ENCODE measurements around the gene CD300LD. TPM values are rescaled to one million over a fixed set of nuclear protein-coding genes. Genes with fewer than 3 reads are reported as not detected.

The CD300LD gene
- total RNA-seq, result not detected

- H3K36me3 ChIP-seq, result no peaks in the 10 kb centered on the region
- ATAC-seq (ENCODE audit: low FRiP score in 2 of 2) (peak; percentile 24 to 34), DNase-seq (no peak)
- peaks cover 0 to 7% (median 0%) of the 10 kb centered on the region in 4 donors for H3K4me1 ChIP-seq
- no peak for TF ChIP-seq CTCF (IDR thresholded peaks at IDR 0.05)
- TF ChIP-seq POLR2AphosphoS5 (IDR thresholded peaks at IDR 0.05), result no peak
- no peak for TF ChIP-seq EP300 (IDR thresholded peaks at IDR 0.05)
- no peak for TF ChIP-seq POLR2A (IDR thresholded peaks at IDR 0.05)
- no peak within 1 kb of the TSS for H3K4me3 ChIP-seq
- 67 to 71% methylated on average over 14 of the region's 14 CpGs for WGBS, 2 donors
- H3K27ac ChIP-seq, result no peak within 1 kb of the TSS
- no peaks in the 10 kb centered on the region for H3K9me3 ChIP-seq
- H3K27me3 ChIP-seq, result no peaks in the 10 kb centered on the region
Observed at GRCh38 chr17:74592087-74592990, at the start of gene CD300LD. Gene CD300LD (minus strand): TSS chr17:74592283. CDS start chr17:74592202, 81 bp downstream.

- H3K27ac ChIP-seq, result peak overlapping the region in 3 of 4 donors; percentile 30 to 66 (median 39)
- H3K27me3 ChIP-seq, result no peaks in the 10 kb centered on the region
- WGBS, 2 donors, result 59 to 70% methylated on average over 6 of the region's 6 CpGs
- DNase-seq, result no peak
- ATAC-seq (ENCODE audit: low FRiP score in 2 of 2), result no peak
- H3K9me3 ChIP-seq, result no peaks in the 10 kb centered on the region
- H3K4me3 ChIP-seq, result no peak overlapping the region
- peaks cover 0 to 11% (median 7%) of the 10 kb centered on the region in 4 donors for H3K4me1 ChIP-seq
- no peaks in the 10 kb centered on the region for H3K36me3 ChIP-seq
- TF ChIP-seq CTCF (IDR thresholded peaks at IDR 0.05), result no peak
- TF ChIP-seq POLR2AphosphoS5 (IDR thresholded peaks at IDR 0.05), result no peak
- TF ChIP-seq POLR2A (IDR thresholded peaks at IDR 0.05), result no peak
- TF ChIP-seq EP300 (IDR thresholded peaks at IDR 0.05), result no peak
Observed at GRCh38 chr17:74641224-74641957, 49.3 kb upstream of the CD300LD start.

GRCh38 chr17:74639704-74640151, 47.6 kb upstream of the CD300LD start:
- ATAC-seq (ENCODE audit: low FRiP score in 2 of 2), result peak in 1 of 2 donors; percentile 53
- WGBS, 2 donors, result 45 to 67% methylated on average over 10 of the region's 10 CpGs
- peak overlapping the region in 3 of 4 donors; percentile 49 to 66 (median 62) for H3K27ac ChIP-seq
- peak in 1 of 2 donors; percentile 42 for DNase-seq
- H3K4me3 ChIP-seq, result no peak overlapping the region
- no peaks in the 10 kb centered on the region for H3K27me3 ChIP-seq
- H3K36me3 ChIP-seq, result no peaks in the 10 kb centered on the region
- H3K4me1 ChIP-seq, result peaks cover 0 to 11% (median 7%) of the 10 kb centered on the region in 4 donors
- no peak for TF ChIP-seq CTCF (IDR thresholded peaks at IDR 0.05)
- peak in 1 of 2 donors; percentile 22 for TF ChIP-seq POLR2AphosphoS5 (IDR thresholded peaks at IDR 0.05)
- H3K9me3 ChIP-seq, result no peaks in the 10 kb centered on the region

- ATAC-seq (ENCODE audit: low FRiP score in 2 of 2) (no peak), DNase-seq (no peak)
- H3K4me3 ChIP-seq, result no peak overlapping the region
- TF ChIP-seq CTCF (IDR thresholded peaks at IDR 0.05), result no peak
- TF ChIP-seq POLR2AphosphoS5 (IDR thresholded peaks at IDR 0.05), result no peak
- no peak for TF ChIP-seq EP300 (IDR thresholded peaks at IDR 0.05)
- no peak for TF ChIP-seq POLR2A (IDR thresholded peaks at IDR 0.05)
- no peak overlapping the region for H3K27ac ChIP-seq
- 29 to 44% methylated on average over 2 of the region's 2 CpGs for WGBS, 2 donors
- H3K27me3 ChIP-seq, result no peaks in the 10 kb centered on the region
- peaks cover 0 to 11% (median 7%) of the 10 kb centered on the region in 4 donors for H3K4me1 ChIP-seq
- no peaks in the 10 kb centered on the region for H3K9me3 ChIP-seq
- H3K36me3 ChIP-seq, result no peaks in the 10 kb centered on the region
Observed at GRCh38 chr17:74637926-74638325, 45.8 kb upstream of the CD300LD start.

Measured in upper lobe of left lung (tissue), 6 donors.